ENCODE data around the gene FSTL5. TPM values are rescaled to one million over a fixed set of nuclear protein-coding genes. Genes with fewer than 3 reads are reported as not detected.

FSTL5 gene
- total and polyA plus RNA-seq, 2 donors (not counting 3 experiments of a cell fraction or from before 2014, with no cell fraction given) = 1.3 to 1.9 TPM

GRCh38 chr4:161721947-161722346, 441.9 kb downstream of the FSTL5 start:
- Histone ChIP-seq H3K79me2 (ENCODE audit: control insufficient read depth, insufficient read depth, low read length) (no peaks in the 10 kb centered on the region), H3K36me3 (ENCODE audit: control insufficient read depth in 2 of 2, extremely low read depth in 1 of 2, insufficient read depth in 2 of 2, low read length in 2 of 2) (no peaks in the 10 kb centered on the region), H2AFZ (ENCODE audit: low read depth, low read length) (no peak overlapping the region), H3K27me3 (ENCODE audit: control insufficient read depth in 2 of 2, insufficient read depth in 2 of 2, low read length in 2 of 2) (no peaks in the 10 kb centered on the region), H4K20me1 (replicated peaks; ENCODE audit: control insufficient read depth, extremely low read depth, insufficient read depth, low read length) (no peaks in the 10 kb centered on the region), H3K9me3 (replicated peaks; ENCODE audit: control insufficient read depth, insufficient read depth, low read length) (no peaks in the 10 kb centered on the region), H3K4me3 (replicated peaks in 1 of 3; ENCODE audit: insufficient read depth in 1 of 3, low read depth in 1 of 3, low read length in 3 of 3) (no peak overlapping the region), H3K9ac (replicated peaks; ENCODE audit: extremely low read depth, insufficient read depth, low read length) (no peak overlapping the region), H3K4me2 (ENCODE audit: insufficient read depth, low read length) (no peak overlapping the region), H3K27ac (ENCODE audit: insufficient read depth, low read depth, low read length) (no peak overlapping the region), H3K9me1 (replicated peaks; ENCODE audit: control insufficient read depth, extremely low read depth, insufficient read depth, low read length) (no peaks in the 10 kb centered on the region), H3K4me1 (ENCODE audit: control insufficient read depth, extremely low read depth, insufficient read depth, low read length) (no peaks in the 10 kb centered on the region)
- ChIA-PET CTCF (interaction anchor here (0.7 to 1.0 kb wide), 3 partner anchors 14 to 246 kb away, joined by 3 read pairs; no protein-coding TSS in a partner anchor), POLR2A (interaction anchor here (0.5 kb wide), 1 partner anchor 32 kb away, joined by 3 read pairs; no protein-coding TSS in a partner anchor)
- dilution Hi-C loops (cut with MboI; ENCODE audit: extremely low pct_ligation_motif_present, low sequenced_read_pairs) = no loop called here
- intact Hi-C loops (cut with micrococcal nuclease) = no loop called here
- TF ChIP-seq POLR2A (IDR thresholded peaks at IDR 0.05; ENCODE audit: low read depth, low read length) = no peak
- no peak for TF ChIP-seq MYC (IDR thresholded peaks at IDR 0.05; ENCODE audit: low read depth, low read length)
- TF ChIP-seq EZH2 (IDR thresholded peaks at IDR 0.05; ENCODE audit: borderline replicate concordance, low read depth, low read length, severe bottlenecking) = no peak
- TF ChIP-seq POLR2AphosphoS5 (IDR thresholded peaks at IDR 0.05; ENCODE audit: insufficient read depth, low read depth, low read length) = no peak
- no peak for TF ChIP-seq CTCF (IDR thresholded peaks at IDR 0.05; ENCODE audit: extremely low read depth in 1 of 2, insufficient read depth in 1 of 2, low read depth in 1 of 2, low read length in 2 of 2)
- no peak for TF ChIP-seq GATA2 (IDR thresholded peaks at IDR 0.05; ENCODE audit: insufficient read depth, insufficient read length, low read depth, low read length)
- no peak for TF ChIP-seq MAX (IDR thresholded peaks at IDR 0.05; ENCODE audit: insufficient read depth, insufficient read length)
- TF ChIP-seq FOS (IDR thresholded peaks at IDR 0.05; ENCODE audit: borderline replicate concordance, insufficient read depth, low read length) = no peak
- no peak for TF ChIP-seq JUN (IDR thresholded peaks at IDR 0.05; ENCODE audit: borderline replicate concordance, insufficient read depth, insufficient read length, low read depth)
- no TSS peak for BruUV-seq (replicated peaks)
- no peak for DNase-seq (ENCODE audit: low read depth, low spot score)
- FAIRE-seq = no peak

Measured in endothelial cell of umbilical vein (primary cell).